ENCODE measurements around the gene DEFB119. TPM values are rescaled to one million over a fixed set of nuclear protein-coding genes. Genes with fewer than 3 reads are reported as not detected.

DEFB119 gene
- total RNA-seq, 1 donor from 2014 or later: not detected

DNA sequence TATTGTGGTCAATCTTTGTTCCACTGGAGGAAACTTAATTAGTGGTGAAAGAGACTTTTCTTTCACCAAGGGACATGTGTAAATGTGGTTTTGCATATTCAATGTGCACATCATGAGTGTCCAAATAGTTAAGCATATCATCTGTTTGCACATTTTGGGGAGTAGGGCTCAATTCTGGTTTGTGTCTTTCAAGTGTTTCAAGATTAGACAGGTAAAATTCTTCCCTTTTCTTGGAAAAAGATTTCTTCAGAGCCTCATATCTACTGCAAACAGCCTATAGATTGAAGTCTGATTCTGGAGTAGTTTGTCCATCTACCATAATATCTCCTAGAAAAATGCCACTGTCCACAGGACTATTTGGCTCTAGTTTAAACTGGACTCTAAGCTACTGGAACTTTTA, 48.9 kb downstream of the DEFB119 start:
- intact Hi-C loops (cut with DNase I): no loop called here
- no peak overlapping the region for H3K4me3 ChIP-seq
- no peaks in the 10 kb centered on the region for H3K4me1 ChIP-seq
- TF ChIP-seq, protein P1, sequence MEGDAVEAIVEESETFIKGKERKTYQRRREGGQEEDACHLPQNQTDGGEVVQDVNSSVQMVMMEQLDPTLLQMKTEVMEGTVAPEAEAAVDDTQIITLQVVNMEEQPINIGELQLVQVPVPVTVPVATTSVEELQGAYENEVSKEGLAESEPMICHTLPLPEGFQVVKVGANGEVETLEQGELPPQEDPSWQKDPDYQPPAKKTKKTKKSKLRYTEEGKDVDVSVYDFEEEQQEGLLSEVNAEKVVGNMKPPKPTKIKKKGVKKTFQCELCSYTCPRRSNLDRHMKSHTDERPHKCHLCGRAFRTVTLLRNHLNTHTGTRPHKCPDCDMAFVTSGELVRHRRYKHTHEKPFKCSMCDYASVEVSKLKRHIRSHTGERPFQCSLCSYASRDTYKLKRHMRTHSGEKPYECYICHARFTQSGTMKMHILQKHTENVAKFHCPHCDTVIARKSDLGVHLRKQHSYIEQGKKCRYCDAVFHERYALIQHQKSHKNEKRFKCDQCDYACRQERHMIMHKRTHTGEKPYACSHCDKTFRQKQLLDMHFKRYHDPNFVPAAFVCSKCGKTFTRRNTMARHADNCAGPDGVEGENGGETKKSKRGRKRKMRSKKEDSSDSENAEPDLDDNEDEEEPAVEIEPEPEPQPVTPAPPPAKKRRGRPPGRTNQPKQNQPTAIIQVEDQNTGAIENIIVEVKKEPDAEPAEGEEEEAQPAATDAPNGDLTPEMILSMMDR (IDR thresholded peaks at IDR 0.05): no peak
- no peaks in the 10 kb centered on the region for H3K36me3 ChIP-seq
- no peaks in the 10 kb centered on the region for H3K27me3 ChIP-seq
- no peak overlapping the region for H3K27ac ChIP-seq
- DNase-seq (ENCODE audit: low spot score in 2 of 2): no peak
- no peaks in the 10 kb centered on the region for H3K9me3 ChIP-seq

DNA sequence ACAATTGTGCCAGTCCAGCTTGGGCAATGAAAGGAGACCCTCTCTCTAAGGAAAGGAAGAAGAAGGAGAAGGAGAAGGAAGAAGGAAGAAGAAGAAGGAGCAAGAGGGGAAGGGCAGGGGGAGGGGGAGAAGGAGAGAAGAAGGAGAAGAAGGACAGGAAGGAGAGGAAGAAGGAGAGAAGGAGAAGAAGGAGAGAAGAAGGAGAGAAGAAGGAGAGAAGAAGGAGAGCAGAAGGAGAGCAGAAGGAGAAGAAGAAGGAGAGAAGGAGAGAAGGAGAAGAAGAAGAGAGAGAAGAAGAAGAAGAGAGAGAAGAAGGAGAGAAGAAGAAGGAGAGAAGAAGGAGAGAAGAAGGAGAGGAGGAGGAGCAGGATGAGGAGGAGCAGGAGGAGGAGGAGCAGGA, 59.5 kb downstream of the DEFB119 start:
- TF ChIP-seq, protein P1 (IDR thresholded peaks at IDR 0.05): no peak

More for the DNA sequence above, 59.5 kb downstream of the DEFB119 start:
- Histone ChIP-seq H3K27ac (no peak overlapping the region), H3K4me3 (no peak overlapping the region), H3K4me1 (no peaks in the 10 kb centered on the region), H3K27me3 (no peaks in the 10 kb centered on the region), H3K9me3 (no peaks in the 10 kb centered on the region), H3K36me3 (no peaks in the 10 kb centered on the region)
- intact Hi-C loops (cut with DNase I): no loop called here
- DNase-seq (ENCODE audit: low spot score in 2 of 2): no peak

Other genes starting within 250 kb of the DEFB119 start
- gene DEFB115, start 132.9 kb downstream of the DEFB119 start, total RNA-seq: not detected
- gene DEFB116, start 82.0 kb downstream of the DEFB119 start, total RNA-seq: not detected
- gene DEFB118, start 22.0 kb downstream of the DEFB119 start, total RNA-seq: not detected
- not detected for gene DEFB121, start 15.6 kb upstream of the DEFB119 start, total RNA-seq
- not detected for gene DEFB123, start 50.0 kb upstream of the DEFB119 start, total RNA-seq
- not detected for gene DEFB124, start 84.5 kb upstream of the DEFB119 start, total RNA-seq
- gene REM1, start 84.7 kb upstream of the DEFB119 start, total RNA-seq: 31.0 TPM
- 84.9 TPM for gene HM13, start 123.9 kb upstream of the DEFB119 start, total RNA-seq
- 3,326 TPM for gene ID1, start 214.7 kb upstream of the DEFB119 start, total RNA-seq
- gene COX4I2, start 247.3 kb upstream of the DEFB119 start, total RNA-seq: 61.4 TPM

Data from ascending aorta (tissue), 2 donors.